Tibial nerve (tissue), 4 donors: Measurements from ENCODE around the gene TMEM214. TPM values are rescaled to one million over a fixed set of nuclear protein-coding genes. Genes with fewer than 3 reads are reported as not detected.

Experiments used
- DNase-seq, 2 donors: peaks; one replicate each; pipeline ENCODE4 v3.0.0-alpha.2; 2019; ENCODE audit warnings: low spot score in 2 of 2
- H3K27ac ChIP-seq, 4 donors: fragments of 200-600 bp; sonication (generic) in 3 of 4; one replicate each; pipeline ENCODE4 v1.5.1; 2017 to 2019; ENCODE audit warnings: mild to moderate bottlenecking in 1 of 4
- H3K27me3 ChIP-seq, 2 donors: fragments of 200-600 bp; sonication (generic) in 1 of 2; one replicate each; pipeline versions ENCODE4 v1.5.1 to v1.6.0; 2017 to 2019
- H3K36me3 ChIP-seq, 3 donors: fragments of 200-600 bp; sonication (generic); one replicate each; pipeline ENCODE4 v1.5.1; 2018 to 2019
- H3K4me1 ChIP-seq, 4 donors: fragments of 200-600 bp; sonication (generic) in 3 of 4; one replicate each; pipeline ENCODE4 v1.5.1; 2017 to 2019
- H3K4me3 ChIP-seq, 4 donors: fragments of 200-600 bp; sonication (generic) in 3 of 4; one replicate each; pipeline ENCODE4 v1.5.1; 2017 to 2019; ENCODE audit warnings: mild to moderate bottlenecking in 1 of 4, moderate library complexity in 1 of 4
- H3K9me3 ChIP-seq, 4 donors: fragments of 200-600 bp; sonication (generic) in 3 of 4; one replicate each; pipeline ENCODE4 v1.5.1; 2017 to 2019
- EP300 ChIP-seq, 2 donors: sonication (generic); formaldehyde crosslinking; IDR thresholded peaks; one replicate each; pipeline ENCODE4 v1.6.1; 2017; ENCODE audit warnings: antibody characterized with exemption in 2 of 2, mild to moderate bottlenecking in 1 of 2
- POLR2A ChIP-seq, 2 donors: fragments of 450-650 bp; IDR thresholded peaks; one replicate each; pipeline ENCODE4 v1.6.1; 2017; ENCODE audit warnings: antibody characterized with exemption in 2 of 2, mild to moderate bottlenecking in 2 of 2, moderate library complexity in 2 of 2
- WGBS, 2 donors: methylation state at CpG; one replicate each; pipeline ENCODE4 v1.1.5; 2018; 5-methylcytosine and 5-hydroxymethylcytosine counted together
- total RNA-seq, 4 donors: library from RNA; depleted of rRNA; stranded (reverse); fragments of >200 nt; gene quantifications; one replicate each; pipeline ENCODE4 v1.1.0, GENCODE V29; 2016
- TF ChIP-seq, protein P1 (sequence below), 5 experiments: fragments of 200-600 bp in 3 of 5; fragments of 450-650 bp in 2 of 5; sonication (generic) in 3 of 5; IDR thresholded peaks; one replicate each; pipeline ENCODE4 v1.5.1; 2016 to 2019; ENCODE audit warnings: antibody characterized with exemption in 5 of 5, mild to moderate bottlenecking in 3 of 5, moderate library complexity in 2 of 5

Gene TMEM214
- total RNA-seq, 4 donors from 2014 or later: 45.7 to 71.4 (median 53.4) TPM

DNA sequence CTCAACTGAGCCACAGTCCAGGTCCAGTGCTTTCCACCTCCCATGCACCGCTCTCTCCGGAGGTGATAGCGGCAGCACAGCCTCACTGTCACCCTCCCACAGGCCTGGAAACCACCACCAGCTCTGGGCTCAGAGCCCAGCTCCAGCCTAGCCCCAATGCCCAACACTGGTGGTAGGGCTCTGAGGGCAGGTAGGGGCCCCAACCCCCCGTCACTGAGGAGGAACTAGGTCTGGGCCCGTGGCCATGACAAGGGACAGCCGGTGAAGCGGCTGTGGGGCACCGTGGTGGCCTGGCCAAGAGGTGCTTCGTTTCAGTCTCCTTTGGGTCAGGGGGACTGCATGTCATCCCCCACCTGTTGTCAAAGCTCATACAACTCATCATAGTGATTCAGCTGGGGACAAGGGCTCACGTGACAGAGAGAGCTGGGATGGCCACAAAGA is 5.5 kb upstream of the TMEM214 start:
- H3K4me3 ChIP-seq: no peak overlapping the region
- no peaks in the 10 kb centered on the region for H3K27me3 ChIP-seq
- 88 to 89% methylated on average over 10 of the region's 10 CpGs for WGBS, 2 donors
- H3K36me3 ChIP-seq: peaks cover 0 to 72% (median 0%) of the 10 kb centered on the region in 3 donors
- H3K4me1 ChIP-seq: peaks cover 0 to 18% (median 1%) of the 10 kb centered on the region in 4 donors
- no peak for TF ChIP-seq POLR2A (IDR thresholded peaks at IDR 0.05)
- TF ChIP-seq, protein P1, sequence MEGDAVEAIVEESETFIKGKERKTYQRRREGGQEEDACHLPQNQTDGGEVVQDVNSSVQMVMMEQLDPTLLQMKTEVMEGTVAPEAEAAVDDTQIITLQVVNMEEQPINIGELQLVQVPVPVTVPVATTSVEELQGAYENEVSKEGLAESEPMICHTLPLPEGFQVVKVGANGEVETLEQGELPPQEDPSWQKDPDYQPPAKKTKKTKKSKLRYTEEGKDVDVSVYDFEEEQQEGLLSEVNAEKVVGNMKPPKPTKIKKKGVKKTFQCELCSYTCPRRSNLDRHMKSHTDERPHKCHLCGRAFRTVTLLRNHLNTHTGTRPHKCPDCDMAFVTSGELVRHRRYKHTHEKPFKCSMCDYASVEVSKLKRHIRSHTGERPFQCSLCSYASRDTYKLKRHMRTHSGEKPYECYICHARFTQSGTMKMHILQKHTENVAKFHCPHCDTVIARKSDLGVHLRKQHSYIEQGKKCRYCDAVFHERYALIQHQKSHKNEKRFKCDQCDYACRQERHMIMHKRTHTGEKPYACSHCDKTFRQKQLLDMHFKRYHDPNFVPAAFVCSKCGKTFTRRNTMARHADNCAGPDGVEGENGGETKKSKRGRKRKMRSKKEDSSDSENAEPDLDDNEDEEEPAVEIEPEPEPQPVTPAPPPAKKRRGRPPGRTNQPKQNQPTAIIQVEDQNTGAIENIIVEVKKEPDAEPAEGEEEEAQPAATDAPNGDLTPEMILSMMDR (IDR thresholded peaks at IDR 0.05): no peak
- no peak for TF ChIP-seq EP300 (IDR thresholded peaks at IDR 0.05)
- H3K27ac ChIP-seq: no peak overlapping the region
- no peaks in the 10 kb centered on the region for H3K9me3 ChIP-seq
- DNase-seq: no peak

DNA sequence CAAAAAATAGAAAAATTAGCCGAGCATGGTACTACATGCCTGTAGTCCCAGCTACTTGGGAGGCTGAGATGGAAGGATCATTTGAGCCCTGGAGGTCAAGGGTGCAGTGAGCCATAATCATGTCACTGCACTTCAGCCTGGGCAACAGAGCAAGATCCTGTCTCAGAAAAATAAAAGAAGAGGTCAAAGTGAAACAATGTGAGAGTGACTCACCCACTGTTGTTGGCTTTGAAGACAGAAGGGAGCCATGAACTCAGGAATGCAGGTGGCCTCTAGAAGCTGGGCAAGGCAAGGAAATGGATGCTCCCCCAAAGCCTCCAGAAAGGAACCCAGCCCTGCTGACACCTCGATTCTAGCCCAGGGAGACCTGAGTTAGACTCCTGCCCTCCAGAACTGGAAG is 3.7 kb upstream of the TMEM214 start:
- H3K4me1 ChIP-seq: peaks cover 0 to 27% (median 6%) of the 10 kb centered on the region in 4 donors
- no peaks in the 10 kb centered on the region for H3K9me3 ChIP-seq
- DNase-seq: no peak
- no peak overlapping the region for H3K27ac ChIP-seq
- H3K27me3 ChIP-seq: no peaks in the 10 kb centered on the region
- no peak overlapping the region for H3K4me3 ChIP-seq
- TF ChIP-seq EP300 (IDR thresholded peaks at IDR 0.05): no peak
- TF ChIP-seq, protein P1 (IDR thresholded peaks at IDR 0.05): no peak
- TF ChIP-seq POLR2A (IDR thresholded peaks at IDR 0.05): no peak
- H3K36me3 ChIP-seq: peaks cover 0 to 55% (median 0%) of the 10 kb centered on the region in 3 donors
- WGBS, 2 donors: 76 to 89% methylated on average over 2 of the region's 2 CpGs

DNA sequence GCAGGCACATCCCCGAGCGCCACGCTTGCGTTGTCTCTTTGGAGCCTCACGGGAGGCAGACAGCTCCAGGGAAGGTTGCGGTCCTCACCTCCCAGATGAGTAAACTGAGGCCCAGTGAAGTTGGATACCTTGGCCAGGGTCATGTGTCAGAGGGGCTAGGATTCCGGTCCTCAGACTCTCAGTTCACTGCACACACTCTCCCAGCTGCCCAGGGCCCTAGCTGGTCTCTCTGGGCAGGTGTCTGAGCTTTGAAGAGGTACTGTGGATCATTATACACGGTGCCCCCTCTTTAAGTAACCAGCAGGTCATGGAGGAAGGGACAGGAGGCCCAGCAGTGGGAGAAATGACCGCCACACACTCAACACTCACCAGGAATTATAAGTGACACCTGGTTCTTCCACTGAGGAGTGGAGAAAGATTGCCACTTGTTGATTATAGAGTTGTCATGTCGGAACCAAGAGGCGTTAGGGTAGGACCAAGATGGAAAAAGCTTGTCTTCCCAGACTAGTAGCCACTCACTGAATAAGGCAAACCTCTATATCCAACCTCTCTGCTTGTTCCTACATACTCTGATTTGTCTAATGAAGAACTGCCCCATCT is 588 bp downstream of the TMEM214 start:
- peaks cover 0 to 44% (median 11%) of the 10 kb centered on the region in 4 donors for H3K4me1 ChIP-seq
- H3K36me3 ChIP-seq: peaks cover 0 to 50% (median 35%) of the 10 kb centered on the region in 3 donors
- TF ChIP-seq EP300 (IDR thresholded peaks at IDR 0.05) (no peak), POLR2A (IDR thresholded peaks at IDR 0.05) (no peak)
- TF ChIP-seq, protein P1 (IDR thresholded peaks at IDR 0.05): no peak
- no peak for DNase-seq
- H3K4me3 ChIP-seq: peak overlapping the region; percentile 87 to 95 (median 92)
- peak overlapping the region; percentile 74 to 92 (median 88) for H3K27ac ChIP-seq
- no peaks in the 10 kb centered on the region for H3K9me3 ChIP-seq
- 11 to 24% methylated on average over 4 to 11 of the region's 11 CpGs for WGBS, 2 donors
- H3K27me3 ChIP-seq: no peaks in the 10 kb centered on the region

DNA sequence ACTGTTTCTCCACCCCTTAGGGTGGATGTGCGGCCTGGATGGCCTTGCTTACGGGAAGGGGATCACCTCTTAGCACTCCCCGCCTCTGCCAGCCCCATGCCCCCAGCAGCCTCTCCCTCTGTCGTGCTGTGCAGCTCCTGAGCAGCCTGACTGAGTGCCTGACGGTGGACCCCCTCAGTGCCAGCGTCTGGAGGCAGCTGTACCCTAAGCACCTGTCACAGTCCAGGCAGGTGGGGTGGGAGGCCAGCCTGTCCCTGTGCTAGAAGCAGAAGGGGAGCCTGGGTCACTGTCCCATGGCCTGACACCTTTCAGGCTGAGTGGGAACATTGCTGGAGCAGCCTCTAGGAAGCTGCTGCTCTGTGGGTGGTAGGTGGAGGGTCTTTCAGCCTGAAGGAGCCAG is 5.2 kb downstream of the TMEM214 start:
- 86 to 94% methylated on average over 3 to 6 of the region's 6 CpGs for WGBS, 2 donors
- Histone ChIP-seq H3K4me1 (peaks cover 0 to 25% (median 11%) of the 10 kb centered on the region in 4 donors), H3K9me3 (no peaks in the 10 kb centered on the region), H3K27ac (no peak overlapping the region), H3K4me3 (no peak overlapping the region), H3K36me3 (peaks cover 0 to 75% (median 56%) of the 10 kb centered on the region in 3 donors), H3K27me3 (no peaks in the 10 kb centered on the region)
- DNase-seq: no peak
- TF ChIP-seq POLR2A (IDR thresholded peaks at IDR 0.05) (no peak), EP300 (IDR thresholded peaks at IDR 0.05) (no peak)
- TF ChIP-seq, protein P1 (IDR thresholded peaks at IDR 0.05): no peak

DNA sequence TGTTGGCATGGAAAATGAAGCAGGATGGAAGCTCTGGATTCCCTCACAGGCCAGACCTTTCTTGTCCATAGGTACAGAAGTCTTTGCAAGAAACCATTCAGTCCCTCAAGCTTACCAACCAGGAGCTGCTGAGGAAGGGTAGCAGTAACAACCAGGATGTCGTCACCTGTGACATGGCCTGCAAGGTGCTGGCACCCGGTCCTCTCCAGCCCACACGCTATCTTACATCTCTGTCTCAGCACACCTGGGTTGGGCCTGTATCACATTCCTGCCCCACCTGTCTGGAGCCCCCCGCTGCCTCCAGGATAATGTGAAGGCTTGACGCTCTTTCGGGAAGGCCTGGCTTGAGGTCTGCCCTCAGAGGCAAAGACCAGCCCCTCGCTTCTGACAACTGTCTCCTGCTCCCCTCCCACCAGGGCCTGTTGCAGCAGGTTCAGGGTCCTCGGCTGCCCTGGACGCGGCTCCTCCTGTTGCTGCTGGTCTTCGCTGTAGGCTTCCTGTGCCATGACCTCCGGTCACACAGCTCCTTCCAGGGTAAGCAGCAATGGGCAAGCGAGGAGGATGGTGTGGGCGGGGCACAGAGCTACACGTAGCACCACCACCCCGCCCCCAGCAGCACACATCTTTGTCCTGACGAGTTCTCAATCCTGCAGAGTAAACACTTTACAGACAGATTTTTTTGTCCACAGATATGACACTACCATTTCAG is 6.0 kb downstream of the TMEM214 start:
- TF ChIP-seq EP300 (IDR thresholded peaks at IDR 0.05): no peak
- TF ChIP-seq, protein P1 (IDR thresholded peaks at IDR 0.05): no peak
- no peak for TF ChIP-seq POLR2A (IDR thresholded peaks at IDR 0.05)
- Histone ChIP-seq H3K27me3 (no peaks in the 10 kb centered on the region), H3K27ac (no peak overlapping the region), H3K9me3 (no peaks in the 10 kb centered on the region), H3K4me1 (peaks cover 0 to 20% (median 8%) of the 10 kb centered on the region in 4 donors), H3K36me3 (peaks cover 0 to 75% (median 56%) of the 10 kb centered on the region in 3 donors), H3K4me3 (no peak overlapping the region)
- no peak for DNase-seq
- WGBS, 2 donors: 86 to 87% methylated on average over 17 of the region's 17 CpGs
